A673 (cell line): Measurements from ENCODE around the gene SLC7A5. TPM values are rescaled to one million over a fixed set of nuclear protein-coding genes. Genes with fewer than 3 reads are reported as not detected.
"Not testable (repeated sequence)": the region's sequence is repeated elsewhere in the genome, so short reads cannot be mapped to it uniquely, and the experiment has no call there.

Source experiments
- BruUV-seq: library from RNA; stranded (reverse); fragments of 400-500 nt; replicated peaks from 2 replicates; lab custom pipeline; 2021; lab: Mats Ljungman, UMichigan
- CTCF ChIA-PET: fragments of 300-600 bp; sonication (Branson Sonifier 250); formaldehyde crosslinking; loops from one replicate; lab custom pipeline; 2022; ENCODE audit warnings: antibody characterized with exemption; lab: Charles Lee
- POLR2A ChIA-PET: fragments of 300-600 bp; sonication (Branson Sonifier 250); formaldehyde crosslinking; loops from one replicate; lab custom pipeline; 2022; ENCODE audit warnings: antibody characterized with exemption; ENCODE audit not compliant: low non-redundant PET; lab: Charles Lee
- DNase-seq: peaks from one replicate; pipeline ENCODE4 v3.0.0-alpha.2; 2015; ENCODE audit warnings: low spot score
- H3K27ac ChIP-seq: fragments of 200-600 bp; sonication (generic); 2 replicates; pipeline ENCODE4 v1.5.1; 2016; ENCODE audit warnings: mixed run types, low read depth, mild to moderate bottlenecking, mixed read lengths, antibody characterized with exemption, low read length; ENCODE audit not compliant: poor library complexity, severe bottlenecking
- H3K27me3 ChIP-seq: fragments of 200-600 bp; sonication (generic); replicated peaks from 2 replicates; pipeline ENCODE4 v1.6.1; 2017; ENCODE audit warnings: mixed run types, low read depth, mild to moderate bottlenecking, mixed read lengths, antibody characterized with exemption, low read length; ENCODE audit not compliant: insufficient read depth, poor library complexity
- H3K36me3 ChIP-seq: fragments of 200-600 bp; sonication (generic); 2 replicates; pipeline ENCODE4 v1.6.1; 2016; ENCODE audit warnings: mixed run types, mild to moderate bottlenecking, mixed read lengths, antibody characterized with exemption, low read length; ENCODE audit not compliant: insufficient read depth, poor library complexity, severe bottlenecking
- H3K4me1 ChIP-seq: fragments of 200-600 bp; sonication (generic); 2 replicates; pipeline ENCODE4 v1.6.1; 2017; ENCODE audit warnings: mixed run types, mild to moderate bottlenecking, mixed read lengths, antibody characterized with exemption, low read length; ENCODE audit not compliant: insufficient read depth, poor library complexity, severe bottlenecking
- H3K4me3 ChIP-seq: fragments of 200-600 bp; sonication (generic); 2 replicates; pipeline ENCODE4 v1.5.1; 2016; ENCODE audit warnings: low read depth, mixed run types, mild to moderate bottlenecking, mixed read lengths, low read length; ENCODE audit not compliant: poor library complexity, severe bottlenecking
- H3K9me3 ChIP-seq: fragments of 200-600 bp; sonication (generic); 2 replicates; pipeline ENCODE4 v1.6.1; 2016; ENCODE audit warnings: mixed run types, low read depth, mild to moderate bottlenecking, mixed read lengths, antibody characterized with exemption, low read length; ENCODE audit not compliant: poor library complexity, severe bottlenecking
- CTCF ChIP-seq: fragments of 300-800, 200-600 bp; sonication (generic); conservative IDR thresholded peaks from 2 replicates; pipeline ENCODE4 v1.5.1; 2017; ENCODE audit warnings: low read depth, mild to moderate bottlenecking, antibody characterized with exemption, low read length, moderate library complexity, mixed read lengths
- EZH2 ChIP-seq: fragments of 200-600 bp; sonication (generic); IDR thresholded peaks from 2 replicates; pipeline ENCODE4 v1.6.1; 2017; ENCODE audit warnings: borderline replicate concordance, low read depth, mild to moderate bottlenecking, mixed read lengths, antibody characterized with exemption, low read length; ENCODE audit not compliant: poor library complexity, severe bottlenecking
- intact Hi-C: fragments of 100-400 bp; cut with micrococcal nuclease; formaldehyde crosslinking; loops from one replicate; pipeline ENCODE4 v1.10.0; 2022; ENCODE audit not compliant: unreplicated experiment
- total RNA-seq: library from RNA; stranded (reverse); gene quantifications from 2 replicates; pipeline ENCODE4 v1.2.3, GENCODE V29; 2021

Gene SLC7A5
- total RNA-seq, 1 experiment from 2014 or later = 371 TPM

GRCh38 chr16:87882436-87883019, 13.2 kb upstream of the SLC7A5 start:
- intact Hi-C loops = no loop called here

GRCh38 chr16:87881324-87882200, 12.3 kb upstream of the SLC7A5 start:
- ChIA-PET CTCF (no interaction called here), POLR2A (no interaction called here)
- H3K4me1 ChIP-seq = no peaks in the 10 kb centered on the region
- no peaks in the 10 kb centered on the region for H3K27me3 ChIP-seq
- no peak overlapping the region for H3K27ac ChIP-seq
- no peak for DNase-seq
- no peak overlapping the region for H3K4me3 ChIP-seq
- H3K9me3 ChIP-seq = no peaks in the 10 kb centered on the region
- intact Hi-C loops = no loop called here
- TF ChIP-seq EZH2 = no peak
- no peak for TF ChIP-seq CTCF
- H3K36me3 ChIP-seq = no peaks in the 10 kb centered on the region
- BruUV-seq = no TSS peak

More at GRCh38 chr16:87882436-87883019, 13.2 kb upstream of the SLC7A5 start:
- Histone ChIP-seq H3K36me3 (no peaks in the 10 kb centered on the region), H3K27ac (no peak overlapping the region), H3K9me3 (no peaks in the 10 kb centered on the region), H3K4me3 (no peak overlapping the region), H3K4me1 (no peaks in the 10 kb centered on the region), H3K27me3 (no peaks in the 10 kb centered on the region)
- ChIA-PET POLR2A (interaction anchor here (0.6 kb wide), 1 partner anchor 55 kb away, joined by 3 read pairs; no protein-coding TSS in a partner anchor), CTCF (no interaction called here)
- no TSS peak for BruUV-seq
- no peak for TF ChIP-seq CTCF
- TF ChIP-seq EZH2 = no peak
- no peak for DNase-seq

GRCh38 chr16:87880117-87880696, 10.9 kb upstream of the SLC7A5 start:
- H3K36me3 ChIP-seq = no peaks in the 10 kb centered on the region
- ChIA-PET CTCF (no interaction called here), POLR2A (no interaction called here)
- no peaks in the 10 kb centered on the region for H3K27me3 ChIP-seq
- BruUV-seq = no TSS peak
- no peak overlapping the region for H3K4me3 ChIP-seq
- no peaks in the 10 kb centered on the region for H3K9me3 ChIP-seq
- intact Hi-C loops = no loop called here
- DNase-seq = no peak
- no peaks in the 10 kb centered on the region for H3K4me1 ChIP-seq
- H3K27ac ChIP-seq = no peak overlapping the region
- TF ChIP-seq EZH2 = no peak
- no peak for TF ChIP-seq CTCF

- CTCF ChIA-PET, BruUV-seq, H3K9me3 ChIP-seq, DNase-seq, H3K27ac ChIP-seq, H3K36me3 ChIP-seq, H3K4me1 ChIP-seq, H3K4me3 ChIP-seq, POLR2A ChIA-PET, H3K27me3 ChIP-seq: not testable (repeated sequence)
- intact Hi-C loops = loop anchor here (10.0 kb wide), 1 partner anchor 295 kb away; no protein-coding TSS in a partner anchor
Observed at GRCh38 chr16:87879411-87880013, 10.2 kb upstream of the SLC7A5 start.
